Activated T-cell treated with anti-CD3 and anti-CD28 coated beads, Interleukin-2, amount 50 U/mL, for 72 hours (primary cell): ENCODE results near the gene IBTK. TPM values are rescaled to one million over a fixed set of nuclear protein-coding genes. Genes with fewer than 3 reads are reported as not detected.
A peak's percentile ranks its signal among the peaks of the same experiment; 100 is the strongest.
"Not testable (repeated sequence)": the region's sequence is repeated elsewhere in the genome, so short reads cannot be mapped to it uniquely, and the experiment has no call there.

Source experiments
- ATAC-seq, 2 donors: fragments of 150-1000 bp; cut with Tn5 transposase; replicated peaks in 1 of 2; 2 replicates each; pipeline ENCODE4 v1.10.0; 2021; ENCODE audit warnings: moderate library complexity in 2 of 2, mild to moderate bottlenecking in 1 of 2
- DNase-seq, 2 donors: peaks; one replicate each; pipeline ENCODE4 v3.0.0; 2021 to 2022; ENCODE audit warnings: mixed read lengths in 1 of 2
- H3K27ac Mint-ChIP-seq: one replicate; pipeline ENCODE4 v1.8.0; 2022; ENCODE audit warnings: mild to moderate bottlenecking, moderate library complexity, mixed read lengths
- H3K27me3 Mint-ChIP-seq: one replicate; pipeline ENCODE4 v1.8.0; 2022; ENCODE audit warnings: low read depth, mixed read lengths
- H3K36me3 Mint-ChIP-seq, 2 donors: one replicate each; pipeline ENCODE4 v1.8.0; 2022; ENCODE audit warnings: mixed read lengths in 2 of 2, mild to moderate bottlenecking in 1 of 2; ENCODE audit not compliant: insufficient read depth in 2 of 2
- H3K4me1 Mint-ChIP-seq: one replicate; pipeline ENCODE4 v1.8.0; 2022; ENCODE audit warnings: low read depth, mixed read lengths
- H3K4me3 Mint-ChIP-seq, 2 donors: one replicate each; pipeline ENCODE4 v1.8.0; 2022; ENCODE audit warnings: mild to moderate bottlenecking in 2 of 2, mixed read lengths in 2 of 2, moderate library complexity in 2 of 2
- H3K9me3 Mint-ChIP-seq, 2 donors: one replicate each; pipeline ENCODE4 v1.8.0; 2022; ENCODE audit warnings: mixed read lengths in 2 of 2
- total RNA-seq, 2 donors: library from RNA; stranded (reverse); gene quantifications; one replicate each; pipeline ENCODE4 v1.2.3, GENCODE V29; 2022

The IBTK gene
- total RNA-seq, 2 donors from 2014 or later: 28.9 to 29.5 TPM

GRCh38 chr6:82183642-82184282 is 63.8 kb downstream of the IBTK start:
- DNase-seq: no peak
- peak in 1 of 2 donors; percentile 54 for ATAC-seq
- Mint-ChIP-seq H3K4me3 (no peak overlapping the region), H3K27me3 (no peaks in the 10 kb centered on the region), H3K9me3 (no peaks in the 10 kb centered on the region), H3K27ac (no peak overlapping the region), H3K36me3 (peaks cover 2 to 34% of the 10 kb centered on the region in 2 donors), H3K4me1 (peaks cover 6% of the 10 kb centered on the region)

GRCh38 chr6:82182756-82183155 is 64.8 kb downstream of the IBTK start:
- Mint-ChIP-seq H3K4me3 (no peak overlapping the region), H3K27me3 (no peaks in the 10 kb centered on the region), H3K9me3 (no peaks in the 10 kb centered on the region), H3K27ac (no peak overlapping the region), H3K36me3 (peaks cover 2 to 33% of the 10 kb centered on the region in 2 donors), H3K4me1 (peaks cover 6% of the 10 kb centered on the region)
- peak; percentile 56 to 89 for ATAC-seq
- peak; percentile 2 to 9 for DNase-seq

GRCh38 chr6:82179415-82179814 is 68.1 kb downstream of the IBTK start:
- H3K4me1 Mint-ChIP-seq: peaks cover 6% of the 10 kb centered on the region
- H3K27me3 Mint-ChIP-seq: no peaks in the 10 kb centered on the region

GRCh38 chr6:82178759-82179112 is 68.8 kb downstream of the IBTK start:
- Mint-ChIP-seq H3K4me3 (no peak overlapping the region), H3K9me3 (no peaks in the 10 kb centered on the region), H3K4me1 (peaks cover 6% of the 10 kb centered on the region), H3K27ac (no peak overlapping the region), H3K36me3 (peaks cover 0 to 26% of the 10 kb centered on the region in 2 donors), H3K27me3 (no peaks in the 10 kb centered on the region)
- no peak for DNase-seq
- ATAC-seq: no peak

More at GRCh38 chr6:82179415-82179814, 68.1 kb downstream of the IBTK start:
- no peak overlapping the region for H3K4me3 Mint-ChIP-seq
- no peaks in the 10 kb centered on the region for H3K9me3 Mint-ChIP-seq
- peak overlapping the region; percentile 24 for H3K27ac Mint-ChIP-seq
- ATAC-seq (no peak), DNase-seq (no peak)
- peaks cover 0 to 26% of the 10 kb centered on the region in 2 donors for H3K36me3 Mint-ChIP-seq

- Mint-ChIP-seq H3K27me3 (no peaks in the 10 kb centered on the region), H3K36me3 (peaks cover 0 to 26% of the 10 kb centered on the region in 2 donors), H3K4me1 (peaks cover 6% of the 10 kb centered on the region), H3K9me3 (no peaks in the 10 kb centered on the region), H3K27ac (no peak overlapping the region), H3K4me3 (no peak overlapping the region)
- ATAC-seq (no peak), DNase-seq (no peak)
Measured at GRCh38 chr6:82178077-82178758, 69.3 kb downstream of the IBTK start.

- H3K27ac Mint-ChIP-seq: no peak overlapping the region
- no peaks in the 10 kb centered on the region for H3K27me3 Mint-ChIP-seq
- ATAC-seq (no peak), DNase-seq (no peak)
- no peak overlapping the region for H3K4me3 Mint-ChIP-seq
- no peaks in the 10 kb centered on the region for H3K4me1 Mint-ChIP-seq
- H3K9me3 Mint-ChIP-seq: no peaks in the 10 kb centered on the region
- H3K36me3 Mint-ChIP-seq: peaks cover 2 to 27% of the 10 kb centered on the region in 2 donors
Measured at GRCh38 chr6:82176616-82177015, 70.9 kb downstream of the IBTK start.

GRCh38 chr6:82172594-82172993 is 75.0 kb downstream of the IBTK start:
- ATAC-seq (no peak), DNase-seq (no peak)
- Mint-ChIP-seq H3K4me3 (no peak overlapping the region), H3K9me3 (no peaks in the 10 kb centered on the region), H3K27me3 (no peaks in the 10 kb centered on the region), H3K36me3 (peaks cover 7 to 28% of the 10 kb centered on the region in 2 donors), H3K4me1 (no peaks in the 10 kb centered on the region), H3K27ac (no peak overlapping the region)

- H3K27ac Mint-ChIP-seq: no peak overlapping the region
- H3K4me3 Mint-ChIP-seq: no peak overlapping the region
- DNase-seq (no peak), ATAC-seq (no peak)
- no peaks in the 10 kb centered on the region for H3K9me3 Mint-ChIP-seq
- H3K27me3 Mint-ChIP-seq: no peaks in the 10 kb centered on the region
- H3K36me3 Mint-ChIP-seq: peaks cover 9 to 34% of the 10 kb centered on the region in 2 donors
- H3K4me1 Mint-ChIP-seq: no peaks in the 10 kb centered on the region
Measured at GRCh38 chr6:82169138-82169876, 78.2 kb downstream of the IBTK start.

- no peaks in the 10 kb centered on the region for H3K27me3 Mint-ChIP-seq
- no peak for ATAC-seq
- H3K4me3 Mint-ChIP-seq: no peak overlapping the region
- DNase-seq: no peak
- peaks cover 8 to 22% of the 10 kb centered on the region in 2 donors for H3K36me3 Mint-ChIP-seq
- H3K27ac Mint-ChIP-seq: no peak overlapping the region
- no peaks in the 10 kb centered on the region for H3K9me3 Mint-ChIP-seq
- no peaks in the 10 kb centered on the region for H3K4me1 Mint-ChIP-seq
Measured at GRCh38 chr6:82166493-82166892, 81.1 kb downstream of the IBTK start.

- Mint-ChIP-seq H3K9me3 (peaks cover 1 to 5% of the 10 kb centered on the region in 2 donors), H3K36me3 (peaks cover 3 to 4% of the 10 kb centered on the region in 2 donors), H3K27me3 (no peaks in the 10 kb centered on the region), H3K4me1 (no peaks in the 10 kb centered on the region), H3K27ac (no peak overlapping the region), H3K4me3 (no peak overlapping the region)
- no peak for DNase-seq
- no peak for ATAC-seq
Measured at GRCh38 chr6:82160255-82160990, 87.1 kb downstream of the IBTK start.

GRCh38 chr6:82152786-82153185 is 94.8 kb downstream of the IBTK start:
- H3K27ac Mint-ChIP-seq, DNase-seq: not testable (repeated sequence)
- peaks cover 8 to 12% of the 10 kb centered on the region in 2 donors for H3K36me3 Mint-ChIP-seq

GRCh38 chr6:82151147-82151546 is 96.4 kb downstream of the IBTK start:
- H3K36me3 Mint-ChIP-seq: peaks cover 6 to 12% of the 10 kb centered on the region in 2 donors
- not testable (repeated sequence) for H3K27me3 Mint-ChIP-seq, ATAC-seq, DNase-seq, H3K27ac Mint-ChIP-seq, H3K4me3 Mint-ChIP-seq, H3K4me1 Mint-ChIP-seq
- peaks cover 7 to 11% of the 10 kb centered on the region in 2 donors for H3K9me3 Mint-ChIP-seq

More at GRCh38 chr6:82152786-82153185, 94.8 kb downstream of the IBTK start:
- not testable (repeated sequence) for H3K4me1 Mint-ChIP-seq, ATAC-seq, H3K27me3 Mint-ChIP-seq, H3K4me3 Mint-ChIP-seq
- H3K9me3 Mint-ChIP-seq: peaks cover 12% of the 10 kb centered on the region in 2 donors
